GM23338 (cell line): ENCODE measurements around the gene GPANK1. TPM values are rescaled to one million over a fixed set of nuclear protein-coding genes. Genes with fewer than 3 reads are reported as not detected.
A peak's percentile ranks its signal among the peaks of the same experiment; 100 is the strongest.

ENCODE experiments used
- ATAC-seq: fragments of 200-7000 bp; cut with Tn5 transposase; 3 replicates; pipeline ENCODE4 v1.9.1; 2020
- DNase-seq: peaks from one replicate; pipeline ENCODE4 v3.0.0-alpha.2; 2015; ENCODE audit warnings: low spot score
- H2AFZ ChIP-seq: fragments of 200-600 bp; sonication (generic); 2 replicates; pipeline ENCODE4 v1.8.0; 2016; ENCODE audit warnings: antibody characterized with exemption, mild to moderate bottlenecking, moderate library complexity
- H3F3A ChIP-seq: fragments of 200-600 bp; sonication (generic); replicated peaks from 2 replicates; pipeline ENCODE4 v1.8.0; 2017; ENCODE audit warnings: antibody characterized with exemption, mixed run types, low read depth
- H3K27ac ChIP-seq: fragments of 200-600 bp; sonication (generic); 2 replicates; pipeline ENCODE4 v1.6.1; 2016; ENCODE audit warnings: low read depth
- H3K27me3 ChIP-seq: fragments of 200-600 bp; sonication (generic); 2 replicates; pipeline ENCODE4 v1.8.0; 2016; ENCODE audit warnings: mild to moderate bottlenecking, mixed run types, moderate library complexity; ENCODE audit not compliant: insufficient read depth
- H3K36me3 ChIP-seq: fragments of 200-600 bp; sonication (generic); 2 replicates; pipeline ENCODE4 v1.8.0; 2016; ENCODE audit warnings: mild to moderate bottlenecking; ENCODE audit not compliant: insufficient read depth
- H3K4me1 ChIP-seq: fragments of 200-600 bp; sonication (generic); 2 replicates; pipeline ENCODE4 v1.8.0; 2016; ENCODE audit warnings: mild to moderate bottlenecking, moderate library complexity; ENCODE audit not compliant: insufficient read depth
- H3K4me2 ChIP-seq: fragments of 200-600 bp; sonication (generic); 2 replicates; pipeline ENCODE4 v1.7.1; 2017; ENCODE audit warnings: mixed run types
- H3K4me3 ChIP-seq: fragments of 200-600 bp; sonication (generic); 2 replicates; pipeline ENCODE4 v1.6.1; 2016; ENCODE audit warnings: mixed run types
- H3K79me2 ChIP-seq: fragments of 200-600 bp; sonication (generic); replicated peaks from 2 replicates; pipeline ENCODE4 v1.8.0; 2017; ENCODE audit warnings: mild to moderate bottlenecking; ENCODE audit not compliant: insufficient read depth
- H3K9me2 ChIP-seq: fragments of 200-600 bp; sonication (generic); 2 replicates; pipeline ENCODE4 v1.8.0; 2017; ENCODE audit not compliant: insufficient read depth
- H4K20me1 ChIP-seq: fragments of 200-600 bp; sonication (generic); replicated peaks from 2 replicates; pipeline ENCODE4 v1.8.0; 2017; ENCODE audit warnings: mild to moderate bottlenecking; ENCODE audit not compliant: insufficient read depth
- H3K27ac Mint-ChIP-seq: 2 replicates; pipeline ENCODE4 v1.8.0; 2020; ENCODE audit warnings: inconsistent platforms, mild to moderate bottlenecking, moderate library complexity, mixed read lengths
- H3K27me3 Mint-ChIP-seq: 3 replicates; pipeline ENCODE4 v1.8.0; 2022; ENCODE audit warnings: low read depth, mild to moderate bottlenecking, moderate library complexity, mixed read lengths, inconsistent platforms; ENCODE audit not compliant: insufficient read depth, poor library complexity
- H3K36me3 Mint-ChIP-seq: 3 replicates; pipeline ENCODE4 v1.8.0; 2021; ENCODE audit warnings: low read depth, mild to moderate bottlenecking, inconsistent platforms, moderate library complexity, mixed read lengths
- H3K4me1 Mint-ChIP-seq: 3 replicates; pipeline ENCODE4 v1.8.0; 2020; ENCODE audit warnings: mild to moderate bottlenecking, inconsistent platforms, mixed read lengths
- H3K4me3 Mint-ChIP-seq: 3 replicates; pipeline ENCODE4 v1.8.0; 2021; ENCODE audit warnings: moderate library complexity, mild to moderate bottlenecking, inconsistent platforms, mixed read lengths
- H3K9me3 Mint-ChIP-seq: 3 replicates; pipeline ENCODE4 v1.8.0; 2020; ENCODE audit warnings: moderate library complexity, mild to moderate bottlenecking, inconsistent platforms, mixed read lengths
- CREB1 ChIP-seq: fragments of 250-450 bp; sonication (Bioruptor Pico); IDR thresholded peaks from 2 replicates; pipeline ENCODE4 v1.5.0; 2020; ENCODE audit warnings: low read depth, mild to moderate bottlenecking, moderate library complexity
- EZH2 ChIP-seq: fragments of 200-600 bp; sonication (generic); IDR thresholded peaks from one replicate; pipeline ENCODE4 v1.8.0; 2017; ENCODE audit warnings: antibody characterized with exemption, mild to moderate bottlenecking, low read depth; ENCODE audit not compliant: unreplicated experiment
- EZH2phosphoT487 ChIP-seq: fragments of 200-600 bp; sonication (generic); IDR thresholded peaks from one replicate; pipeline ENCODE4 v1.8.1; 2018; ENCODE audit warnings: antibody characterized with exemption; ENCODE audit not compliant: unreplicated experiment
- JUNB ChIP-seq: IDR thresholded peaks from one replicate; pipeline ENCODE4 v1.6.1; 2016; ENCODE audit warnings: antibody characterized with exemption; ENCODE audit not compliant: unreplicated experiment
- NANOG ChIP-seq: IDR thresholded peaks from 2 replicates; pipeline ENCODE4 v1.6.1; 2016; ENCODE audit warnings: antibody characterized with exemption, borderline replicate concordance
- POLR2AphosphoS5 ChIP-seq: IDR thresholded peaks from 2 replicates; pipeline ENCODE4 v1.6.1; 2016; ENCODE audit warnings: antibody characterized with exemption, low read depth
- ZNF114 ChIP-seq: fragments of 250-450 bp; sonication (Bioruptor Pico); IDR thresholded peaks from 2 replicates; pipeline ENCODE4 v1.5.0; 2020; ENCODE audit warnings: mild to moderate bottlenecking, moderate library complexity
- ZNF331 ChIP-seq: fragments of 250-450 bp; sonication (Bioruptor Pico); IDR thresholded peaks from 2 replicates; pipeline ENCODE4 v1.5.0; 2020; ENCODE audit warnings: low read depth, mild to moderate bottlenecking, moderate library complexity
- polyA plus RNA-seq: library from polyadenylated mRNA; unstranded; fragments of >200 nt; fragmentation: Nextera tagmentation; extraction: Ambion mirVana; gene quantifications from 2 replicates; pipeline ENCODE4 v1.2.1, GENCODE V29; 2016
- total RNA-seq: library from RNA; depleted of rRNA; stranded (reverse); fragments of >200 nt; shearing (Covaris generic); gene quantifications from 2 replicates; pipeline ENCODE4 v1.2.3, GENCODE V29; 2014
- TF ChIP-seq, protein P1 (sequence below): IDR thresholded peaks from 2 replicates; pipeline ENCODE4 v1.6.1; 2016; ENCODE audit warnings: antibody characterized with exemption
- TF ChIP-seq, protein P2 (sequence below): IDR thresholded peaks from one replicate; pipeline ENCODE4 v1.6.1; 2018; ENCODE audit warnings: antibody characterized with exemption; ENCODE audit not compliant: unreplicated experiment
- TF ChIP-seq, protein P3 (sequence below), 2 experiments: fragments of 200-600 bp in 1 of 2; sonication (generic) in 1 of 2; conservative IDR thresholded peaks; 2 replicates each; pipeline versions ENCODE4 v1.5.1 to v1.6.1; 2016 to 2017; ENCODE audit warnings: antibody characterized with exemption in 2 of 2, low read depth in 2 of 2, mild to moderate bottlenecking in 2 of 2, moderate library complexity in 1 of 2

The GPANK1 gene
- total and polyA plus RNA-seq, 2 experiments from 2014 or later, result 27.1 to 49.2 TPM

DNA sequence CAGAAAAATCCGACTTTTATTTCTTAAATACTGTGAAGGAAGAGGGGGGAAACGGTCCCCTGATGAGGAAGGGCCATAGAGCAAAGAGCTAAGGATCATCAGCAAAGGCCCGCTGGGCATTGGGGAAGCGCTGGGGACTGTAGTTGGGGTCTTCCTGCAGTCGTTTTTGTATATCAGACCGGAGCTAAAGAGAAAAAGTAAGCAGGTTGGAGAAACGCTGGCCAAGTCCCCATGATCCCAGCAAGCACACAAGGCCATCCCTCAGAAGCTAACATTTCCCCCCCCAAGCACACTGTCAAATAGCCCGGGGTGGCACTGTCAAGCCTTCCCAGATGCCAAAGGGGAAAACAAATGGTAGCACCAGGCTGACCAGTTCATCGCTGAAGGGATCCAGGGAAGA lies 25.8 kb downstream of the GPANK1 start (continued):
- TF ChIP-seq, protein P1, sequence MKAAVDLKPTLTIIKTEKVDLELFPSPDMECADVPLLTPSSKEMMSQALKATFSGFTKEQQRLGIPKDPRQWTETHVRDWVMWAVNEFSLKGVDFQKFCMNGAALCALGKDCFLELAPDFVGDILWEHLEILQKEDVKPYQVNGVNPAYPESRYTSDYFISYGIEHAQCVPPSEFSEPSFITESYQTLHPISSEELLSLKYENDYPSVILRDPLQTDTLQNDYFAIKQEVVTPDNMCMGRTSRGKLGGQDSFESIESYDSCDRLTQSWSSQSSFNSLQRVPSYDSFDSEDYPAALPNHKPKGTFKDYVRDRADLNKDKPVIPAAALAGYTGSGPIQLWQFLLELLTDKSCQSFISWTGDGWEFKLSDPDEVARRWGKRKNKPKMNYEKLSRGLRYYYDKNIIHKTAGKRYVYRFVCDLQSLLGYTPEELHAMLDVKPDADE, result no peak
- TF ChIP-seq JUNB (no peak), NANOG (no peak)
- TF ChIP-seq, protein P2, sequence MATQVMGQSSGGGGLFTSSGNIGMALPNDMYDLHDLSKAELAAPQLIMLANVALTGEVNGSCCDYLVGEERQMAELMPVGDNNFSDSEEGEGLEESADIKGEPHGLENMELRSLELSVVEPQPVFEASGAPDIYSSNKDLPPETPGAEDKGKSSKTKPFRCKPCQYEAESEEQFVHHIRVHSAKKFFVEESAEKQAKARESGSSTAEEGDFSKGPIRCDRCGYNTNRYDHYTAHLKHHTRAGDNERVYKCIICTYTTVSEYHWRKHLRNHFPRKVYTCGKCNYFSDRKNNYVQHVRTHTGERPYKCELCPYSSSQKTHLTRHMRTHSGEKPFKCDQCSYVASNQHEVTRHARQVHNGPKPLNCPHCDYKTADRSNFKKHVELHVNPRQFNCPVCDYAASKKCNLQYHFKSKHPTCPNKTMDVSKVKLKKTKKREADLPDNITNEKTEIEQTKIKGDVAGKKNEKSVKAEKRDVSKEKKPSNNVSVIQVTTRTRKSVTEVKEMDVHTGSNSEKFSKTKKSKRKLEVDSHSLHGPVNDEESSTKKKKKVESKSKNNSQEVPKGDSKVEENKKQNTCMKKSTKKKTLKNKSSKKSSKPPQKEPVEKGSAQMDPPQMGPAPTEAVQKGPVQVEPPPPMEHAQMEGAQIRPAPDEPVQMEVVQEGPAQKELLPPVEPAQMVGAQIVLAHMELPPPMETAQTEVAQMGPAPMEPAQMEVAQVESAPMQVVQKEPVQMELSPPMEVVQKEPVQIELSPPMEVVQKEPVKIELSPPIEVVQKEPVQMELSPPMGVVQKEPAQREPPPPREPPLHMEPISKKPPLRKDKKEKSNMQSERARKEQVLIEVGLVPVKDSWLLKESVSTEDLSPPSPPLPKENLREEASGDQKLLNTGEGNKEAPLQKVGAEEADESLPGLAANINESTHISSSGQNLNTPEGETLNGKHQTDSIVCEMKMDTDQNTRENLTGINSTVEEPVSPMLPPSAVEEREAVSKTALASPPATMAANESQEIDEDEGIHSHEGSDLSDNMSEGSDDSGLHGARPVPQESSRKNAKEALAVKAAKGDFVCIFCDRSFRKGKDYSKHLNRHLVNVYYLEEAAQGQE, result no peak
- TF ChIP-seq, protein P3, sequence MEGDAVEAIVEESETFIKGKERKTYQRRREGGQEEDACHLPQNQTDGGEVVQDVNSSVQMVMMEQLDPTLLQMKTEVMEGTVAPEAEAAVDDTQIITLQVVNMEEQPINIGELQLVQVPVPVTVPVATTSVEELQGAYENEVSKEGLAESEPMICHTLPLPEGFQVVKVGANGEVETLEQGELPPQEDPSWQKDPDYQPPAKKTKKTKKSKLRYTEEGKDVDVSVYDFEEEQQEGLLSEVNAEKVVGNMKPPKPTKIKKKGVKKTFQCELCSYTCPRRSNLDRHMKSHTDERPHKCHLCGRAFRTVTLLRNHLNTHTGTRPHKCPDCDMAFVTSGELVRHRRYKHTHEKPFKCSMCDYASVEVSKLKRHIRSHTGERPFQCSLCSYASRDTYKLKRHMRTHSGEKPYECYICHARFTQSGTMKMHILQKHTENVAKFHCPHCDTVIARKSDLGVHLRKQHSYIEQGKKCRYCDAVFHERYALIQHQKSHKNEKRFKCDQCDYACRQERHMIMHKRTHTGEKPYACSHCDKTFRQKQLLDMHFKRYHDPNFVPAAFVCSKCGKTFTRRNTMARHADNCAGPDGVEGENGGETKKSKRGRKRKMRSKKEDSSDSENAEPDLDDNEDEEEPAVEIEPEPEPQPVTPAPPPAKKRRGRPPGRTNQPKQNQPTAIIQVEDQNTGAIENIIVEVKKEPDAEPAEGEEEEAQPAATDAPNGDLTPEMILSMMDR (conservative IDR thresholded peaks at IDR 0.05; ENCODE audit: low read depth in 2 of 2), result no peak

DNA sequence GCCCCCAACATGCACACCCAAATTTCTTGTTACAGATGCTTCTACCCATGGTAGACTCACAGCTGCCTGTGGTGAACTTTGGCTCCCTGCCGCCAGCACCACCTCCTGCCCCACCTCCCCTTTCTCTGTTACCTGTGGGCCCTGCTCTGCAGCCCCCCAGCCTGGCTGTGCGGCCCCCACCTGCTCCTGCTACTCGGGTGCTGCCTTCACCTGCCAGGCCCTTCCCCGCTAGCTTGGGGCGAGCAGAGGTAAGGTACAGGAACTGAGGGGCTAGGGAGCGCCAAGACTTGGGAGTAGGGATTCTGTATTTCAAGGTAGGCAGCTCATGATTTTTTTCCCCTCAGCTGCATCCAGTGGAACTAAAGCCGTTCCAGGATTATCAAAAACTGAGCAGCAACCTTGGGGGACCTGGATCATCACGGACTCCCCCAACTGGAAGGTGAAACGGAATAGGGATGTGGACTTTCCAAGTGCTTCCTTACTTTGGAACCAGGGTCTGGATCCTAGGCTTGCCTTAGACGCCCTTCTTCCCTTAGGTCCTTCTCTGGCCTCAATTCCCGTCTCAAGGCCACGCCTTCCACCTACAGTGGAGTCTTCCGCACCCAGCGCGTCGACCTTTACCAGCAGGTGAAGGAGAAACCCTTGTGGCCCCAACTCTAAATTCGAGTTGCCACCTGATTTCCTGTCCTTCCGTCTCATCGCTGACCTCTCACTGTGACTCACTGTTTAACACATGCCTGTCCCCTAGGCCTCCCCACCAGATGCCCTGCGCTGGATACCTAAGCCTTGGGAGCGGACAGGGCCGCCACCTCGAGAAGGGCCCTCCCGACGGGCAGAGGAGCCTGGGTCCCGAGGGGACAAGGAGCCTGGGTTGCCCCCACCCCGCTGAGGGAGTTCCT lies 27.9 kb downstream of the GPANK1 start:
- Histone ChIP-seq H3K79me2 (no peaks in the 10 kb centered on the region), H3F3A (peaks cover 72% of the 10 kb centered on the region), H3K27ac (no peak overlapping the region), H3K27me3 (no peaks in the 10 kb centered on the region), H3K36me3 (peaks cover 65% of the 10 kb centered on the region), H3K9me2 (no peaks in the 10 kb centered on the region), H3K4me2 (no peak overlapping the region), H4K20me1 (peaks cover 33% of the 10 kb centered on the region), H3K4me1 (no peaks in the 10 kb centered on the region), H2AFZ (no peak overlapping the region), H3K4me3 (no peak overlapping the region)
- Mint-ChIP-seq H3K36me3 (peaks cover 92% of the 10 kb centered on the region), H3K4me1 (no peaks in the 10 kb centered on the region), H3K4me3 (no peak overlapping the region), H3K9me3 (no peaks in the 10 kb centered on the region), H3K27me3 (peaks cover 6% of the 10 kb centered on the region), H3K27ac (no peak overlapping the region)
- ATAC-seq (peak; percentile 9), DNase-seq (no peak)
- TF ChIP-seq POLR2AphosphoS5 (no peak; the same call in 1 of the 2 replicates), EZH2 (no peak), CREB1 (CRISPR knock-in tag) (no peak), ZNF114 (CRISPR knock-in tag) (no peak), ZNF331 (no peak), JUNB (no peak), EZH2phosphoT487 (no peak), NANOG (no peak)
- TF ChIP-seq, protein P2, result no peak
- TF ChIP-seq, protein P3 (conservative IDR thresholded peaks at IDR 0.05; ENCODE audit: low read depth in 2 of 2), result no peak
- TF ChIP-seq, protein P1, result no peak
